Measurements from ENCODE around the gene ARL15. TPM values are rescaled to one million over a fixed set of nuclear protein-coding genes. Genes with fewer than 3 reads are reported as not detected.

The ARL15 gene
- total and polyA plus RNA-seq, 4 donors: 5.7 to 66.2 (median 14.9) TPM

- no peak for TF ChIP-seq CTCF (IDR thresholded peaks at IDR 0.05; ENCODE audit: control extremely low read depth, extremely low read depth)
- Histone ChIP-seq H3K36me3 (ENCODE audit: control insufficient read depth in 4 of 4, insufficient read depth in 4 of 4, low read length in 4 of 4) (no peaks in the 10 kb centered on the region), H3K9me3 (ENCODE audit: control insufficient read depth in 4 of 4, insufficient read depth in 3 of 4, low read length in 3 of 4) (no peaks in the 10 kb centered on the region), H3K27ac (ENCODE audit: low read depth in 1 of 2, low read length in 1 of 2) (no peak overlapping the region), H3K4me3 (no peak overlapping the region), H3K9ac (ENCODE audit: insufficient read depth in 1 of 2, low read length in 2 of 2) (no peak overlapping the region), H3K27me3 (ENCODE audit: control insufficient read depth in 3 of 3, insufficient read depth in 3 of 3, low read length in 2 of 3) (no peaks in the 10 kb centered on the region), H3K4me1 (ENCODE audit: control insufficient read depth in 5 of 5, insufficient read depth in 5 of 5, low read length in 5 of 5) (no peaks in the 10 kb centered on the region)
- no peak for DNase-seq
- no peak for ATAC-seq (ENCODE audit: insufficient read depth, low FRiP score)
- WGBS, 2 donors: 88 to 91% methylated on average over 2 of the region's 2 CpGs
Observed at GRCh38 chr5:53871775-53872174, 438.6 kb downstream of the ARL15 start.

- DNase-seq (no peak), ATAC-seq (ENCODE audit: insufficient read depth, low FRiP score) (no peak)
- Histone ChIP-seq H3K9ac (ENCODE audit: insufficient read depth in 1 of 2, low read length in 2 of 2) (no peak overlapping the region), H3K27me3 (ENCODE audit: control insufficient read depth in 3 of 3, insufficient read depth in 3 of 3, low read length in 2 of 3) (no peaks in the 10 kb centered on the region), H3K27ac (ENCODE audit: low read depth in 1 of 2, low read length in 1 of 2) (no peak overlapping the region), H3K4me1 (ENCODE audit: control insufficient read depth in 5 of 5, insufficient read depth in 5 of 5, low read length in 5 of 5) (no peaks in the 10 kb centered on the region), H3K4me3 (no peak overlapping the region), H3K9me3 (ENCODE audit: control insufficient read depth in 4 of 4, insufficient read depth in 3 of 4, low read length in 3 of 4) (peaks cover 0 to 2% (median 0%) of the 10 kb centered on the region in 4 donors), H3K36me3 (ENCODE audit: control insufficient read depth in 4 of 4, insufficient read depth in 4 of 4, low read length in 4 of 4) (no peaks in the 10 kb centered on the region)
- TF ChIP-seq CTCF (IDR thresholded peaks at IDR 0.05; ENCODE audit: control extremely low read depth, extremely low read depth): no peak
- WGBS, 2 donors: 65 to 86% methylated on average over 5 of the region's 5 CpGs
Observed at GRCh38 chr5:53871050-53871449, 439.3 kb downstream of the ARL15 start.

GRCh38 chr5:53858700-53859456 lies 451.5 kb downstream of the ARL15 start:
- ATAC-seq (ENCODE audit: insufficient read depth, low FRiP score) (no peak), DNase-seq (no peak)
- H3K4me3 ChIP-seq: no peak overlapping the region
- H3K27me3 ChIP-seq (ENCODE audit: control insufficient read depth in 3 of 3, insufficient read depth in 3 of 3, low read length in 2 of 3): peaks cover 0 to 3% (median 0%) of the 10 kb centered on the region in 3 donors
- H3K9me3 ChIP-seq (ENCODE audit: control insufficient read depth in 4 of 4, insufficient read depth in 3 of 4, low read length in 3 of 4): peaks cover 0 to 11% (median 3%) of the 10 kb centered on the region in 4 donors
- H3K4me1 ChIP-seq (ENCODE audit: control insufficient read depth in 5 of 5, insufficient read depth in 5 of 5, low read length in 5 of 5): no peaks in the 10 kb centered on the region
- no peaks in the 10 kb centered on the region for H3K36me3 ChIP-seq (ENCODE audit: control insufficient read depth in 4 of 4, insufficient read depth in 4 of 4, low read length in 4 of 4)
- H3K27ac ChIP-seq (ENCODE audit: low read depth in 1 of 2, low read length in 1 of 2): no peak overlapping the region
- TF ChIP-seq CTCF (IDR thresholded peaks at IDR 0.05; ENCODE audit: control extremely low read depth, extremely low read depth): no peak
- H3K9ac ChIP-seq (ENCODE audit: insufficient read depth in 1 of 2, low read length in 2 of 2): no peak overlapping the region
- WGBS, 2 donors: 89 to 93% methylated on average over 17 of the region's 17 CpGs

Data from lung (tissue), 12 donors.